ENCODE data around the gene FMO4. TPM values are rescaled to one million over a fixed set of nuclear protein-coding genes. Genes with fewer than 3 reads are reported as not detected.
"Not testable (repeated sequence)": the region's sequence is repeated elsewhere in the genome, so short reads cannot be mapped to it uniquely, and the experiment has no call there.

The FMO4 gene
- polyA plus RNA-seq, 4 donors: 5.6 to 19.8 (median 14.8) TPM

DNA sequence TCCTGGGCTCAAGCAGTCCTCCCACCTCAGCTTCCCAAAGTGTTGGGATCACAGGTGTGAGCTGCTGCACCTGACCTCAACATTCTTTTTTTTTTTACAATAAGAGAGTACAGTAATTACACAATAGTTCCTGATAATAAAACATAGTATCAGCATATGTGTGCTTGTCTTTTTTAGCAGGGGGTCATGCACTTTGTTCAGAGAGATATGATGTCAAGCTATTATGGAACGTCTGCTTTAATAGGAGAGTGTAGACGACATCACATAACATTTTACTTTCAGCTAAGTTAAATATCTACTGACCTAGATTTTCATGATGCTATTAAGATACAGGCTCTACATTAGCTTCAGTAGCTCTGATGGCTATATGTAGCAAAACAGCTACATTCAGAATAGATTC lies 70.5 kb downstream of the FMO4 start:
- no peak for DNase-seq (ENCODE audit: low read depth in 4 of 4, low spot score in 3 of 4)

DNA sequence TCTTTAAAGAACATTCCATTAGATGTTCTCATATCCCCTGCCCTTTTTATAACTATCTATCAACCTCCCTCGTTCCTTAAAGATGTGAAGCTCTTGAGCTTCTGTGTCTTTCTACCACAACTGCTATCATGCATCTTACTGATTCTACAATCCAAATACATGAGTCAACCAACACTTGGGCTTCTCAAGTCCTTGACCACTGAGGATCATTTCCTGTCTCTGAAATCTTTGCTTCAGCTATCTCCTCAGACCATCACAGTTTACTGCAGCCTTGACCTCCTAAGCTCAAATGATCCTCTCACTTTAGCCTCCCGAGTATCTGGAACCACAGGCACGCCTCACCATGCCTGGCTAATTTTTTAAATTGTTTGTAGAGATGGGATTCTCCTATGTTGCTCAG lies 75.2 kb downstream of the FMO4 start:
- DNase-seq (ENCODE audit: low read depth in 4 of 4, low spot score in 3 of 4): no peak

DNA sequence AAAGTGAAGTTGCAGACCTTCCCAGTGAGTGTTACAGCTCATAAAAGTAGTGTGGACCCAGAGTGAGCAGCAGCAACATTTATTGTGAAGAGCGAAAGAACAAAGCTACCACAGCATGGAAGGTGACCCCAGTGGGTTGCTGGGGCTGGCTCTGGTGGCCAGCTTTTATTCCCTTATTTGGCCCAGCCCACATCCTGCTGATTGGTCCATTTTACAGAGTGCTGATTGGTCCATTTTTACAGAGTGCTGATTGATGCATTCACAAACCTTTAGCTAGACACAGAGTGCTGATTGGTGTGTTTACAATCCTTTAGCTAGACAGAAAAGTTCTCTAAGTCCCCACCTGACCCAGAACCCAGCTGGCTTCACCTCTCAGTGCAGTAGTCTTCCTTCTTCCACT lies 76.8 kb downstream of the FMO4 start:
- DNase-seq (ENCODE audit: low read depth in 4 of 4, low spot score in 3 of 4): not testable (repeated sequence)

Other genes starting within 250 kb of the FMO4 start
- gene FMO3, start 223.3 kb upstream of the FMO4 start, polyA plus RNA-seq (ENCODE audit: insufficient read length in 4 of 4): under 1 TPM in 2 of 4 donors, not detected in 2; 0.18 to 0.20 TPM
- 1 to 10 TPM in 2 of 4 donors, under 1 TPM in 2; 0.40 to 2.1 (median 1.1) TPM for gene FMO2, start 128.9 kb upstream of the FMO4 start, polyA plus RNA-seq (ENCODE audit: insufficient read length in 4 of 4)
- 100 to 1,000 TPM in 2 of 4 donors, 10 to 100 TPM in 1, 1 to 10 TPM in 1; 9.7 to 183 (median 136) TPM for gene FMO1, start 65.7 kb upstream of the FMO4 start, polyA plus RNA-seq (ENCODE audit: insufficient read length in 4 of 4)
- gene PRRC2C, start 171.3 kb downstream of the FMO4 start, polyA plus RNA-seq (ENCODE audit: insufficient read length in 4 of 4): 100 to 1,000 TPM in 3 of 4 donors, 10 to 100 TPM in 1; 92.6 to 139 (median 133) TPM